HCT116 (cell line): ENCODE measurements around the gene ATP8A1. TPM values are rescaled to one million over a fixed set of nuclear protein-coding genes. Genes with fewer than 3 reads are reported as not detected.

Experiments
- ATAC-seq: fragments of 200-7000 bp; cut with Tn5 transposase; 2 replicates; pipeline ENCODE4 v1.9.1; 2020; ENCODE audit warnings: mild to moderate bottlenecking, moderate library complexity
- BruUV-seq: library from RNA; stranded (reverse); fragments of 400-500 nt; replicated peaks from 2 replicates; lab custom pipeline; 2021; lab: Mats Ljungman, UMichigan
- CTCF ChIA-PET: fragments of 300-600 bp; sonication (Branson Sonifier 250); formaldehyde crosslinking; loops from one replicate; lab custom pipeline; 2021; ENCODE audit warnings: antibody characterized with exemption; lab: Charles Lee
- POLR2A ChIA-PET: fragments of 300-600, 350-600 bp; sonication (Branson Sonifier 250); formaldehyde crosslinking; loops from one replicate; lab custom pipeline; 2021; ENCODE audit warnings: antibody characterized with exemption; lab: Charles Lee
- RAD21 ChIA-PET, 2 experiments: fragments of 300-600 bp; sonication (Branson Sonifier 250); formaldehyde crosslinking; loops; one replicate each; lab custom pipeline; 2023; ENCODE audit warnings: low total read pairs in 2 of 2; ENCODE audit not compliant: uncharacterized antibody in 2 of 2, unreplicated experiment in 2 of 2, low non-redundant PET in 1 of 2; lab: Charles Lee
- DNase-seq: peaks from one replicate; pipeline ENCODE4 v3.0.0-alpha.2; 2010; ENCODE audit warnings: low read depth, low spot score
- H2AFZ ChIP-seq: fragments of 200-600 bp; shearing (Covaris generic), sonication (generic); 2 replicates; pipeline ENCODE4 v1.6.1; 2017; ENCODE audit warnings: low read depth, mixed run types, mixed read lengths, antibody characterized with exemption, low read length; ENCODE audit not compliant: poor library complexity, severe bottlenecking
- H3K27ac ChIP-seq: 2 replicates; pipeline ENCODE4 v1.5.1; 2012; ENCODE audit warnings: low read depth, low read length
- H3K27me3 ChIP-seq: fragments of 200-600 bp; sonication (generic); 2 replicates; pipeline ENCODE4 v1.6.1; 2016; ENCODE audit warnings: mixed run types, low read length, mixed read lengths; ENCODE audit not compliant: insufficient read depth
- H3K36me3 ChIP-seq, 2 experiments: fragments of 200-500 bp in 1 of 2; fragments of 200-600 bp in 1 of 2; sonication (Bioruptor generic) in 1 of 2; sonication (generic) in 1 of 2; 2 replicates each; pipeline versions ENCODE4 v1.5.1 to v1.6.1; 2014 to 2016; ENCODE audit warnings: low read length in 2 of 2, inconsistent platforms in 1 of 2, mixed read lengths in 1 of 2, mixed run types in 1 of 2; ENCODE audit not compliant: insufficient read depth in 2 of 2, control insufficient read depth in 1 of 2
- H3K4me1 ChIP-seq, 2 experiments: fragments of 200-600 bp in 1 of 2; sonication (generic) in 1 of 2; 2 replicates each; pipeline versions ENCODE4 v1.5.1 to v1.6.1; 2012 to 2017; ENCODE audit warnings: low read length in 2 of 2, inconsistent platforms in 1 of 2, mild to moderate bottlenecking in 1 of 2, mixed read lengths in 1 of 2, mixed run types in 1 of 2, moderate library complexity in 1 of 2; ENCODE audit not compliant: insufficient read depth in 2 of 2, control insufficient read depth in 1 of 2
- H3K4me2 ChIP-seq: fragments of 200-600 bp; sonication (generic); 2 replicates; pipeline ENCODE4 v1.6.1; 2017; ENCODE audit warnings: mixed run types, low read length, mixed read lengths
- H3K4me3 ChIP-seq, 2 experiments: fragments of 200-600 bp in 1 of 2; sonication (generic) in 1 of 2; replicated peaks in 1 of 2; 2 replicates each; pipeline ENCODE4 v1.5.1; 2011 to 2016; ENCODE audit warnings: low read length in 2 of 2, control low read depth in 1 of 2, low read depth in 1 of 2, mild to moderate bottlenecking in 1 of 2, mixed read lengths in 1 of 2, mixed run types in 1 of 2
- H3K79me2 ChIP-seq: fragments of 200-600 bp; sonication (generic); 2 replicates; pipeline ENCODE4 v1.6.1; 2017; ENCODE audit warnings: mild to moderate bottlenecking, mixed run types, low read length, moderate library complexity, mixed read lengths; ENCODE audit not compliant: insufficient read depth
- H3K9ac ChIP-seq: fragments of 200-600 bp; sonication (generic); 2 replicates; pipeline ENCODE4 v1.6.1; 2016; ENCODE audit warnings: low read length, mixed read lengths
- H3K9me2 ChIP-seq: fragments of 200-600 bp; sonication (generic), shearing (Covaris generic); 2 replicates; pipeline ENCODE4 v1.6.1; 2017; ENCODE audit warnings: mixed run types, mild to moderate bottlenecking, moderate library complexity; ENCODE audit not compliant: insufficient read depth
- H3K9me3 ChIP-seq, 2 experiments: fragments of 200-500 bp in 1 of 2; fragments of 200-600 bp in 1 of 2; sonication (Bioruptor generic) in 1 of 2; sonication (generic) in 1 of 2; 2 replicates each; pipeline ENCODE4 v1.6.1; 2014 to 2017; ENCODE audit warnings: low read length in 2 of 2, mixed read lengths in 2 of 2, inconsistent platforms in 1 of 2, low read depth in 1 of 2, mild to moderate bottlenecking in 1 of 2, mixed run types in 1 of 2, moderate library complexity in 1 of 2; ENCODE audit not compliant: control insufficient read depth in 1 of 2, insufficient read depth in 1 of 2
- H4K20me1 ChIP-seq: fragments of 200-600 bp; sonication (generic), shearing (Covaris generic); 2 replicates; pipeline ENCODE4 v1.6.1; 2017; ENCODE audit warnings: mixed run types, mild to moderate bottlenecking, moderate library complexity; ENCODE audit not compliant: insufficient read depth
- ATF3 ChIP-seq: IDR thresholded peaks from 2 replicates; pipeline ENCODE4 v1.6.1; 2012
- ELF1 ChIP-seq: IDR thresholded peaks from 2 replicates; pipeline ENCODE4 v1.6.1; 2012; ENCODE audit warnings: low read depth, borderline replicate concordance
- EZH2 ChIP-seq: fragments of 200-600 bp; sonication (generic); IDR thresholded peaks from 2 replicates; pipeline ENCODE4 v1.6.1; 2017; ENCODE audit warnings: antibody characterized with exemption, mixed run types
- FOSL1 ChIP-seq: IDR thresholded peaks from 2 replicates; pipeline ENCODE4 v1.6.1; 2012; ENCODE audit warnings: low read depth
- JUND ChIP-seq: IDR thresholded peaks from 2 replicates; pipeline ENCODE4 v1.6.1; 2012
- MAX ChIP-seq: IDR thresholded peaks from 2 replicates; pipeline ENCODE4 v1.6.1; 2012
- POLR2A ChIP-seq: IDR thresholded peaks from 2 replicates; pipeline ENCODE4 v1.7.0; 2011; ENCODE audit warnings: borderline replicate concordance; ENCODE audit not compliant: insufficient read depth, insufficient read length; ENCODE audit errors: extremely low read depth
- POLR2AphosphoS5 ChIP-seq: IDR thresholded peaks from 2 replicates; pipeline ENCODE4 v1.6.1; 2011; ENCODE audit warnings: mild to moderate bottlenecking, low read depth, low read length, moderate library complexity
- REST ChIP-seq: IDR thresholded peaks from 2 replicates; pipeline ENCODE4 v1.6.1; 2012; ENCODE audit warnings: low read depth
- SIN3A ChIP-seq: IDR thresholded peaks from 2 replicates; pipeline ENCODE4 v1.6.1; 2012; ENCODE audit warnings: low read depth
- SP1 ChIP-seq: IDR thresholded peaks from 2 replicates; pipeline ENCODE4 v1.6.1; 2012; ENCODE audit warnings: low read depth
- YY1 ChIP-seq: IDR thresholded peaks from 2 replicates; pipeline ENCODE4 v1.6.1; 2011; ENCODE audit warnings: low read length, low read depth, moderate library complexity, mild to moderate bottlenecking; ENCODE audit not compliant: insufficient replicate concordance; ENCODE audit errors: extremely low read depth
- ZBTB33 ChIP-seq: IDR thresholded peaks from 2 replicates; pipeline ENCODE4 v1.6.1; 2011; ENCODE audit warnings: mild to moderate bottlenecking, low read length, moderate library complexity; ENCODE audit not compliant: insufficient replicate concordance; ENCODE audit errors: extremely low read depth
- ZFX ChIP-seq: fragments of 450-650 bp; IDR thresholded peaks from 2 replicates; pipeline ENCODE4 v1.6.1; 2017
- ZNF274 ChIP-seq: fragments of 200-500 bp; sonication (Bioruptor generic); IDR thresholded peaks from 2 replicates; pipeline ENCODE4 v1.6.1; 2014; ENCODE audit warnings: mild to moderate bottlenecking, low read depth, low read length, inconsistent platforms
- intact Hi-C: fragments of 100-400 bp; cut with micrococcal nuclease; formaldehyde crosslinking; loops from 2 replicates; pipeline ENCODE4 v1.10.0; 2022
- total RNA-seq: library from RNA; stranded (reverse); gene quantifications from one replicate; pipeline ENCODE4 v1.2.1, GENCODE V29; 2021; ENCODE audit not compliant: unreplicated experiment

The ATP8A1 gene
- total RNA-seq, 1 experiment from 2014 or later: 1.9 TPM

GRCh38 chr4:42510225-42510624 is 146.7 kb downstream of the ATP8A1 start:
- intact Hi-C loops: loop anchor here (10.0 kb wide), 1 partner anchor 1225 kb away; no protein-coding TSS in a partner anchor
- DNase-seq (no peak), ATAC-seq (no peak)
- H2AFZ ChIP-seq: no peak overlapping the region
- ChIA-PET POLR2A (no interaction called here), RAD21 (no interaction called here), CTCF (interaction anchor here (0.9 kb wide), 1 partner anchor 10 kb away, joined by 3 read pairs; no protein-coding TSS in a partner anchor)
- no peaks in the 10 kb centered on the region for H3K9me3 ChIP-seq
- BruUV-seq: no TSS peak
- no peaks in the 10 kb centered on the region for H3K79me2 ChIP-seq
- no peak overlapping the region for H3K9ac ChIP-seq
- TF ChIP-seq POLR2AphosphoS5 (no peak), JUND (no peak)
- H3K27ac ChIP-seq: no peak overlapping the region
- H4K20me1 ChIP-seq: no peaks in the 10 kb centered on the region
- H3K4me2 ChIP-seq: no peak overlapping the region
- H3K9me2 ChIP-seq: no peaks in the 10 kb centered on the region
- H3K4me3 ChIP-seq: no peak overlapping the region
- no peaks in the 10 kb centered on the region for H3K36me3 ChIP-seq
- no peaks in the 10 kb centered on the region for H3K27me3 ChIP-seq
- H3K4me1 ChIP-seq: no peaks in the 10 kb centered on the region

- Histone ChIP-seq H3K4me3 (no peak overlapping the region), H3K4me2 (no peak overlapping the region), H4K20me1 (no peaks in the 10 kb centered on the region), H3K9me2 (no peaks in the 10 kb centered on the region), H2AFZ (no peak overlapping the region), H3K4me1 (no peaks in the 10 kb centered on the region), H3K36me3 (no peaks in the 10 kb centered on the region), H3K9ac (no peak overlapping the region), H3K27me3 (no peaks in the 10 kb centered on the region), H3K79me2 (no peaks in the 10 kb centered on the region), H3K27ac (no peak overlapping the region), H3K9me3 (no peaks in the 10 kb centered on the region)
- no TSS peak for BruUV-seq
- ChIA-PET RAD21 (no interaction called here), POLR2A (no interaction called here), CTCF (no interaction called here)
- ATAC-seq: no peak
- intact Hi-C loops: no loop called here
- no peak for DNase-seq
- no peak for TF ChIP-seq REST
- no peak for TF ChIP-seq POLR2A
- no peak for TF ChIP-seq EZH2
- no peak for TF ChIP-seq ELF1
- no peak for TF ChIP-seq ATF3
- TF ChIP-seq MAX: no peak
- no peak for TF ChIP-seq SIN3A
- no peak for TF ChIP-seq FOSL1
- no peak for TF ChIP-seq ZFX
- no peak for TF ChIP-seq YY1
- TF ChIP-seq SP1: no peak
- no peak for TF ChIP-seq ZBTB33
- no peak for TF ChIP-seq ZNF274
Measured at GRCh38 chr4:42501624-42502401, 155.1 kb downstream of the ATP8A1 start.
